Sigmoid colon (tissue), 7 donors: Measurements from ENCODE around the gene EXOC8. TPM values are rescaled to one million over a fixed set of nuclear protein-coding genes. Genes with fewer than 3 reads are reported as not detected.

Experiments
- DNase-seq: peaks from one replicate; pipeline ENCODE4 v3.0.0-alpha.2; 2019
- H3K27ac ChIP-seq, 4 donors: fragments of 200-600 bp; sonication (generic); one replicate each; pipeline ENCODE4 v1.5.1; 2016 to 2019; ENCODE audit warnings: mild to moderate bottlenecking in 1 of 4
- H3K27me3 ChIP-seq, 3 donors: fragments of 200-600 bp; sonication (generic); one replicate each; pipeline ENCODE4 v1.5.1; 2019; ENCODE audit warnings: mild to moderate bottlenecking in 1 of 3
- H3K36me3 ChIP-seq, 4 donors: fragments of 200-600 bp; sonication (generic); one replicate each; pipeline ENCODE4 v1.5.1; 2016 to 2019
- H3K4me1 ChIP-seq, 4 donors: fragments of 200-600 bp; sonication (generic); one replicate each; pipeline ENCODE4 v1.5.1; 2017 to 2019
- H3K4me3 ChIP-seq, 4 donors: fragments of 200-600 bp; sonication (generic); one replicate each; pipeline ENCODE4 v1.5.1; 2017 to 2019; ENCODE audit warnings: mild to moderate bottlenecking in 2 of 4, moderate library complexity in 1 of 4
- H3K9me3 ChIP-seq, 4 donors: fragments of 200-600 bp in 3 of 4; sonication (generic) in 3 of 4; one replicate each; pipeline versions ENCODE4 v1.5.1 to v1.6.1; 2013 to 2019
- EP300 ChIP-seq, 4 donors: sonication (generic); formaldehyde crosslinking; IDR thresholded peaks; one replicate each; pipeline ENCODE4 v1.6.1; 2017; ENCODE audit warnings: antibody characterized with exemption in 4 of 4
- POLR2A ChIP-seq, 2 donors: fragments of 450-650 bp; IDR thresholded peaks; one replicate each; pipeline ENCODE4 v1.6.1; 2016; ENCODE audit warnings: antibody characterized with exemption in 2 of 2, mild to moderate bottlenecking in 2 of 2, moderate library complexity in 2 of 2
- POLR2AphosphoS5 ChIP-seq, 4 donors: sonication (generic); formaldehyde crosslinking; IDR thresholded peaks; one replicate each; pipeline ENCODE4 v1.6.1; 2017; ENCODE audit warnings: antibody characterized with exemption in 4 of 4
- WGBS, 2 donors: extraction: QIAGEN DNeasy Blood & Tissue Kit; methylation state at CpG; one replicate each; pipeline ENCODE4 v1.1.7; 2013; 5-methylcytosine and 5-hydroxymethylcytosine counted together
- intact Hi-C: fragments of 100-400 bp; cut with DNase I; formaldehyde crosslinking; loops from one replicate; pipeline ENCODE4 v1.15.1; 2023
- polyA plus RNA-seq, 3 donors: library from polyadenylated mRNA; stranded (reverse); fragments of 200-250 nt; gene quantifications; one replicate each; pipeline ENCODE4 v1.2.3, GENCODE V29; 2013
- total RNA-seq, 4 donors: library from RNA; depleted of rRNA; stranded (reverse); fragments of >200 nt; gene quantifications; one replicate each; pipeline ENCODE4 v1.1.0, GENCODE V29; 2016
- TF ChIP-seq, protein P1 (sequence below), 4 experiments: fragments of 450-650 bp in 3 of 4; fragments of 200-600 bp in 1 of 4; IDR thresholded peaks; one replicate each; pipeline ENCODE4 v1.5.1; 2016 to 2019; ENCODE audit warnings: antibody characterized with exemption in 4 of 4, mild to moderate bottlenecking in 3 of 4, moderate library complexity in 2 of 4
- donor health status: healthy with polysubstance abuse.
- donor health status: Bipolar disorder and iron deficiency.
- donor health status: healthy.

Gene EXOC8
- total and polyA plus RNA-seq, 7 donors = 3.0 to 11.7 (median 9.5) TPM

DNA sequence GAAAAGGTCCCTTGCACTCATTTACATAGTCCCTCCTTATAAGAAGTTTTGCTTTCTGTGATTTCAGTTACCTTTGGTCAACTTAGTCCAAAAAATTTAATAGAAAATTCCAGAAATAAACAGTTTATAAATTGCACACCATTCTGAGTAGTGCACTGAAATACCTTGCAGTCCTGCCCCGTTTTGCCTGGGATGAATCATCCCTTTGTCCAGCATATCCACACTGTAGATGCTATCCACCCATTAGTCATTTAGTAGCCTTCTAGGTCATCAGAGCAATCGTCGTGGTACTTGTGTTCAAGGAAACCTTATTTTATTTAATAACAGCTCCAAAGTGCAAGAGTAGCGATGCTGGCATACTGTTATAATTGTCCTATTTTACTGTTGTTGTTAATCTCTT is 38.4 kb upstream of the EXOC8 start:
- intact Hi-C loops = no loop called here

DNA sequence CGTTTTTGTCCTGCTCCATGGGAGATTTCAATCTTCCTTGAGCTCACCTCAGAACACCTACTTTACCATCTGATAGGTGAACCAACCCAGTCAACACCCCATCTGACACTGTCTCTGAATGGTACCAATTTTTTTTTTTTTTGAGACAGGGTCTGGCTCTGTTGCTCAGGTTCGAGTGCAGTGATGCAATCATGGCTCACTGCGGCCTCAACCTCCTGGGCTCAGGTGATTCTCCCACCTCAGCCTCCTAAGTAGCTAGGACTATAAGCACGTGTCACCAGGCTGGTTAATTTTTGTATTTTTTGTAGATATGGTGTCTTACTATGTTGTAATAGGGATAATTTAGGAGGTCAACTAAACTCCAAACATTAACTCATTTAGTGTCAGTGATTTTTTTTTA is 36.7 kb upstream of the EXOC8 start:
- H3K9me3 ChIP-seq = no peaks in the 10 kb centered on the region
- no peak for DNase-seq
- WGBS, 2 donors = 91 to 93% methylated on average over 4 of the region's 4 CpGs
- H3K27ac ChIP-seq = no peak overlapping the region
- no peak overlapping the region for H3K4me3 ChIP-seq
- intact Hi-C loops = no loop called here
- peaks cover 0 to 32% (median 19%) of the 10 kb centered on the region in 4 donors for H3K4me1 ChIP-seq
- TF ChIP-seq POLR2AphosphoS5 (IDR thresholded peaks at IDR 0.05) (no peak), POLR2A (IDR thresholded peaks at IDR 0.05) (no peak), EP300 (IDR thresholded peaks at IDR 0.05) (no peak)
- H3K27me3 ChIP-seq = no peaks in the 10 kb centered on the region
- peaks cover 0 to 8% (median 0%) of the 10 kb centered on the region in 4 donors for H3K36me3 ChIP-seq

More for the DNA sequence above, 38.4 kb upstream of the EXOC8 start:
- DNase-seq = no peak
- Histone ChIP-seq H3K36me3 (peaks cover 0 to 4% (median 0%) of the 10 kb centered on the region in 4 donors), H3K4me3 (no peak overlapping the region), H3K4me1 (peaks cover 0 to 43% (median 19%) of the 10 kb centered on the region in 4 donors), H3K9me3 (no peaks in the 10 kb centered on the region), H3K27me3 (no peaks in the 10 kb centered on the region), H3K27ac (no peak overlapping the region)
- 69 to 77% methylated on average over 4 of the region's 4 CpGs for WGBS, 2 donors
- TF ChIP-seq, protein P1, sequence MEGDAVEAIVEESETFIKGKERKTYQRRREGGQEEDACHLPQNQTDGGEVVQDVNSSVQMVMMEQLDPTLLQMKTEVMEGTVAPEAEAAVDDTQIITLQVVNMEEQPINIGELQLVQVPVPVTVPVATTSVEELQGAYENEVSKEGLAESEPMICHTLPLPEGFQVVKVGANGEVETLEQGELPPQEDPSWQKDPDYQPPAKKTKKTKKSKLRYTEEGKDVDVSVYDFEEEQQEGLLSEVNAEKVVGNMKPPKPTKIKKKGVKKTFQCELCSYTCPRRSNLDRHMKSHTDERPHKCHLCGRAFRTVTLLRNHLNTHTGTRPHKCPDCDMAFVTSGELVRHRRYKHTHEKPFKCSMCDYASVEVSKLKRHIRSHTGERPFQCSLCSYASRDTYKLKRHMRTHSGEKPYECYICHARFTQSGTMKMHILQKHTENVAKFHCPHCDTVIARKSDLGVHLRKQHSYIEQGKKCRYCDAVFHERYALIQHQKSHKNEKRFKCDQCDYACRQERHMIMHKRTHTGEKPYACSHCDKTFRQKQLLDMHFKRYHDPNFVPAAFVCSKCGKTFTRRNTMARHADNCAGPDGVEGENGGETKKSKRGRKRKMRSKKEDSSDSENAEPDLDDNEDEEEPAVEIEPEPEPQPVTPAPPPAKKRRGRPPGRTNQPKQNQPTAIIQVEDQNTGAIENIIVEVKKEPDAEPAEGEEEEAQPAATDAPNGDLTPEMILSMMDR (IDR thresholded peaks at IDR 0.05) = no peak
- TF ChIP-seq POLR2AphosphoS5 (IDR thresholded peaks at IDR 0.05) (no peak), POLR2A (IDR thresholded peaks at IDR 0.05) (no peak), EP300 (IDR thresholded peaks at IDR 0.05) (no peak)

DNA sequence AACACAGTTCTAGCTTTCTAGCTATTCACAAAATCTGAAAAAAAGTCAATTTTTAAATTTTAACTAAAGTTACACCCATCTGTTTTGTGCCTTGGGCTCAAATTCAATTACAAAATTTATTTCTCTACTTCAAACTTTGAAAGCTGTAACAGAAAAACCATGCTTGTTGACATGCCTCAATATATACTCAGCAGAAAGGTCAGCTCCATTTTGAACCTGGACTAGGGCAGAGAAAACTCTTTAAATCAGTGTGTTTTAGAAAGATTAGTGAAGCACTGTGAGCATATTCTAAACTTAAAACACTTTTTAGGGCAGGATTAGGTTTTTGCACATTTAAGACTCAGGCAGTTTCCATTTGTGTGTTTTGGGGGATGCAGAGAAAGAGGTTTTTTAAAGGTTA is 34.8 kb upstream of the EXOC8 start:
- intact Hi-C loops = no loop called here
- H3K4me3 ChIP-seq = no peak overlapping the region
- DNase-seq = no peak

DNA sequence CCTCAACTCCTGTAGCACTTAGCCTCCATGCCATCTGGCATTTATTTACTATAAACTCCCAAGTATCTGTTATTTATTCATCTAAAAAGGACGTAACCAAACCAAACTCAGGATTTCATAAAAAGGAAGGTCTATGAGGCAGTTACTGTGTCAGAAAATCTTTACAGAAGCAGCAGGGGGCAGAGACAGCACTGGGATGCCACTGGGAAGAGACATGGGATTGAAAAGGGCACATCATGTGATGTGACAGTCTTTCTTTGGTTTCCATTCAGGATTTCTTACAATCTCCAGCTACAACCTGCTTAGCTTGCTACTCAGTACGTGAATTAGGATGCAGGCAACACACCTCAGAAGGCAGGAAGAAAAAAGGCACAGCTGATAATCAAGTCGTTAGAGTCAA is 31.6 kb upstream of the EXOC8 start:
- H3K27ac ChIP-seq = no peak overlapping the region
- intact Hi-C loops = no loop called here
- H3K27me3 ChIP-seq = no peaks in the 10 kb centered on the region
- H3K4me1 ChIP-seq = peaks cover 0 to 9% (median 0%) of the 10 kb centered on the region in 4 donors
- no peak overlapping the region for H3K4me3 ChIP-seq
- TF ChIP-seq POLR2AphosphoS5 (IDR thresholded peaks at IDR 0.05) (no peak), EP300 (IDR thresholded peaks at IDR 0.05) (no peak), POLR2A (IDR thresholded peaks at IDR 0.05) (no peak)
- TF ChIP-seq, protein P1 (IDR thresholded peaks at IDR 0.05) = no peak
- peaks cover 0 to 46% (median 3%) of the 10 kb centered on the region in 4 donors for H3K36me3 ChIP-seq
- 80 to 91% methylated on average over 3 of the region's 3 CpGs for WGBS, 2 donors
- H3K9me3 ChIP-seq = no peaks in the 10 kb centered on the region
- DNase-seq = no peak

More for the DNA sequence above, 34.8 kb upstream of the EXOC8 start:
- H3K4me1 ChIP-seq = peaks cover 0 to 19% (median 14%) of the 10 kb centered on the region in 4 donors
- no peaks in the 10 kb centered on the region for H3K9me3 ChIP-seq
- H3K36me3 ChIP-seq = peaks cover 0 to 19% (median 0%) of the 10 kb centered on the region in 4 donors
- TF ChIP-seq POLR2AphosphoS5 (IDR thresholded peaks at IDR 0.05) (no peak), EP300 (IDR thresholded peaks at IDR 0.05) (no peak), POLR2A (IDR thresholded peaks at IDR 0.05) (no peak)
- TF ChIP-seq, protein P1 (IDR thresholded peaks at IDR 0.05) = no peak
- H3K27ac ChIP-seq = no peak overlapping the region
- no peaks in the 10 kb centered on the region for H3K27me3 ChIP-seq

DNA sequence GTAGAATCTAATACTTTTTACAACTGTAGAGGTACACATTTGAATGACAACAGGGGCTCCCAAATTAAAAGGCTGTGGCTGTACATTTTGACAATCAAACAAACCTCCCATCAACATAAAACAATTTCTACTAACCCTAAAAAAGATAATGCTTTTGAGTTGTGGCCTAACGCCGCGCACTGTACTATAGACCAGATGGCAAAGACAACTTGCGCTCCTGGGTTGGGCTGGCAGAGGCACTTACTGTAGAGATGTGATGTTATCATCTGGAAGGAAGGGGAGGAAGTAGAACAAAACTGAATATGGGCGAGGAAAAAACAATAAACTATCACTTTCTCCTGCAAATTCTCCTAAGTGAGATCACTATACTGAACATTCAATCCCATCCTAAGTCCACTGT is 26.5 kb upstream of the EXOC8 start:
- H3K4me3 ChIP-seq = no peak overlapping the region
- no peaks in the 10 kb centered on the region for H3K27me3 ChIP-seq
- TF ChIP-seq EP300 (IDR thresholded peaks at IDR 0.05) (no peak), POLR2A (IDR thresholded peaks at IDR 0.05) (no peak), POLR2AphosphoS5 (IDR thresholded peaks at IDR 0.05) (no peak)
- TF ChIP-seq, protein P1 (IDR thresholded peaks at IDR 0.05) = no peak
- H3K4me1 ChIP-seq = peaks cover 0 to 6% (median 0%) of the 10 kb centered on the region in 4 donors
- peaks cover 0 to 39% (median 3%) of the 10 kb centered on the region in 4 donors for H3K36me3 ChIP-seq
- WGBS, 2 donors = 90 to 92% methylated on average over 5 of the region's 5 CpGs
- DNase-seq = no peak
- intact Hi-C loops = no loop called here
- H3K9me3 ChIP-seq = no peaks in the 10 kb centered on the region
- H3K27ac ChIP-seq = no peak overlapping the region
